Esophagus squamous epithelium (tissue), 5 donors: ENCODE data around the gene TCF23. TPM values are rescaled to one million over a fixed set of nuclear protein-coding genes. Genes with fewer than 3 reads are reported as not detected.
"Not testable (repeated sequence)": the region's sequence is repeated elsewhere in the genome, so short reads cannot be mapped to it uniquely, and the experiment has no call there.

Source experiments
- DNase-seq: peaks from one replicate; lab custom pipeline; 2025; lab: John Stamatoyannopoulos, UW
- H3K27ac ChIP-seq, 4 donors: fragments of 200-600 bp; sonication (generic); one replicate each; pipeline ENCODE4 v1.5.1; 2016 to 2019; ENCODE audit warnings: mild to moderate bottlenecking in 1 of 4
- H3K27me3 ChIP-seq, 4 donors: fragments of 200-600 bp; sonication (generic); 1 replicate in 3 of 4; 2 replicates in 1 of 4; pipeline versions ENCODE4 v1.5.1 to v1.6.0; 2017 to 2021; ENCODE audit warnings: antibody characterized with exemption in 1 of 4
- H3K36me3 ChIP-seq, 3 donors: fragments of 200-600 bp; sonication (generic); one replicate each; pipeline ENCODE4 v1.5.1; 2016 to 2019
- H3K4me1 ChIP-seq, 3 donors: fragments of 200-600 bp; sonication (generic); one replicate each; pipeline ENCODE4 v1.5.1; 2017 to 2019
- H3K4me3 ChIP-seq, 4 donors: fragments of 200-600 bp; sonication (generic); 1 replicate in 3 of 4; 2 replicates in 1 of 4; pipeline ENCODE4 v1.5.1; 2016 to 2019; ENCODE audit warnings: mild to moderate bottlenecking in 2 of 4, moderate library complexity in 1 of 4
- H3K9me3 ChIP-seq, 3 donors: fragments of 200-600 bp; sonication (generic); one replicate each; pipeline ENCODE4 v1.5.1; 2016 to 2019
- CTCF ChIP-seq, 6 experiments: fragments of 450-650 bp in 4 of 6; fragments of 200-600 bp in 2 of 6; sonication (generic) in 2 of 6; IDR thresholded peaks; one replicate each; pipeline ENCODE4 v1.5.1; 2016 to 2019; ENCODE audit warnings: antibody characterized with exemption in 6 of 6, mild to moderate bottlenecking in 4 of 6, moderate library complexity in 4 of 6
- POLR2A ChIP-seq, 4 donors: fragments of 450-650 bp; IDR thresholded peaks; one replicate each; pipeline ENCODE4 v1.6.1; 2017; ENCODE audit warnings: antibody characterized with exemption in 4 of 4, mild to moderate bottlenecking in 4 of 4, moderate library complexity in 3 of 4
- WGBS, 2 donors: methylation state at CpG; one replicate each; pipeline ENCODE4 v1.1.5; 2018; 5-methylcytosine and 5-hydroxymethylcytosine counted together
- intact Hi-C: fragments of 100-400 bp; cut with DNase I; formaldehyde crosslinking; loops from one replicate; pipeline ENCODE4 v1.15.0; 2022
- total RNA-seq, 4 donors: library from RNA; depleted of rRNA; stranded (reverse); fragments of >200 nt; gene quantifications; one replicate each; pipeline ENCODE4 v1.1.0, GENCODE V29; 2016
- donor health status: DM: yes; HTN: yes; CAD: no.

The TCF23 gene
- total RNA-seq, 4 donors from 2014 or later: not detected

- Histone ChIP-seq H3K36me3 (no peaks in the 10 kb centered on the region), H3K27ac (no peak overlapping the region), H3K4me3 (peak overlapping the region; percentile 34 to 67 (median 44)), H3K27me3 (peaks cover 0 to 40% (median 0%) of the 10 kb centered on the region in 4 donors), H3K9me3 (no peaks in the 10 kb centered on the region), H3K4me1 (peaks cover 0 to 18% (median 11%) of the 10 kb centered on the region in 3 donors)
- intact Hi-C loops: no loop called here
- TF ChIP-seq CTCF (IDR thresholded peaks at IDR 0.05): no peak
- DNase-seq: no peak
- 51 to 70% methylated on average over 5 of the region's 14 CpGs for WGBS, 2 donors
These were observed 30.7 kb upstream of the TCF23 start for GRCh38 chr2:27117995-27118524.

- 9 to 46% methylated on average over 4 to 16 of the region's 84 CpGs for WGBS, 2 donors
- no peaks in the 10 kb centered on the region for H3K9me3 ChIP-seq
- TF ChIP-seq POLR2A (IDR thresholded peaks at IDR 0.05) (no peak), CTCF (IDR thresholded peaks at IDR 0.05) (no peak)
- H3K4me3 ChIP-seq: peak within 1 kb of the TSS; percentile 34 to 67 (median 44)
- peaks cover 0 to 40% (median 0%) of the 10 kb centered on the region in 4 donors for H3K27me3 ChIP-seq
- no peak for DNase-seq
- H3K36me3 ChIP-seq: no peaks in the 10 kb centered on the region
- intact Hi-C loops: no loop called here
- H3K27ac ChIP-seq: no peak within 1 kb of the TSS
- peaks cover under 1 to 25% (median 11%) of the 10 kb centered on the region in 3 donors for H3K4me1 ChIP-seq
These were observed 30.1 kb upstream of the TCF23 start, which contains the start of gene CGREF1 for GRCh38 chr2:27118525-27119329. CGREF1 (minus strand) TSS chr2:27119128; CDS start chr2:27104366, 14,762 bp downstream.

- WGBS, 2 donors: 82 to 84% methylated on average over 8 of the region's 8 CpGs
- DNase-seq, H3K36me3 ChIP-seq, H3K27ac ChIP-seq, H3K9me3 ChIP-seq, intact Hi-C loops: not testable (repeated sequence)
- Histone ChIP-seq H3K4me1 (peaks cover 3 to 29% (median 11%) of the 10 kb centered on the region in 3 donors), H3K4me3 (peak overlapping the region; percentile 34 to 67 (median 44)), H3K27me3 (peaks cover 0 to 40% (median 0%) of the 10 kb centered on the region in 4 donors)
These were observed 29.5 kb upstream of the TCF23 start for GRCh38 chr2:27119330-27119670.

GRCh38 chr2:27121906-27122305 is 26.9 kb upstream of the TCF23 start:
- intact Hi-C loops: no loop called here
- peaks cover 3 to 29% (median 11%) of the 10 kb centered on the region in 3 donors for H3K4me1 ChIP-seq
- no peak for DNase-seq
- H3K27ac ChIP-seq: no peak overlapping the region
- H3K4me3 ChIP-seq: no peak overlapping the region
- H3K9me3 ChIP-seq: no peaks in the 10 kb centered on the region
- TF ChIP-seq POLR2A (IDR thresholded peaks at IDR 0.05) (no peak), CTCF (IDR thresholded peaks at IDR 0.05) (no peak)
- WGBS, 2 donors: 80 to 84% methylated on average over 2 of the region's 2 CpGs
- H3K36me3 ChIP-seq: no peaks in the 10 kb centered on the region
- H3K27me3 ChIP-seq: peaks cover 0 to 32% (median 0%) of the 10 kb centered on the region in 4 donors

GRCh38 chr2:27122791-27123190 is 26.0 kb upstream of the TCF23 start:
- WGBS, 2 donors: 89 to 92% methylated on average over 6 to 7 of the region's 7 CpGs
- Histone ChIP-seq H3K9me3 (no peaks in the 10 kb centered on the region), H3K4me3 (peak overlapping the region in 3 of 4 donors; percentile 51 to 73 (median 60)), H3K4me1 (peaks cover 3 to 29% (median 11%) of the 10 kb centered on the region in 3 donors), H3K36me3 (no peaks in the 10 kb centered on the region), H3K27me3 (peaks cover 0 to 23% (median 0%) of the 10 kb centered on the region in 4 donors), H3K27ac (no peak overlapping the region)
- no peak for DNase-seq
- intact Hi-C loops: no loop called here
- TF ChIP-seq CTCF (IDR thresholded peaks at IDR 0.05) (no peak), POLR2A (IDR thresholded peaks at IDR 0.05) (no peak)
